Lower leg skin (tissue), 4 donors: ENCODE results near the gene IL1RAPL1. TPM values are rescaled to one million over a fixed set of nuclear protein-coding genes. Genes with fewer than 3 reads are reported as not detected.

Source experiments
- DNase-seq, 2 donors: peaks; one replicate each; pipeline ENCODE4 v3.0.0-alpha.2; 2019; ENCODE audit warnings: low spot score in 2 of 2
- H3K4me3 ChIP-seq: fragments of 200-600 bp; sonication (generic); 2 replicates; pipeline ENCODE4 v1.5.1; 2017; ENCODE audit warnings: mild to moderate bottlenecking, low read depth; ENCODE audit not compliant: poor library complexity, severe bottlenecking
- CTCF ChIP-seq, 3 donors: fragments of 450-650 bp; IDR thresholded peaks; one replicate each; pipeline ENCODE4 v1.5.1; 2016; ENCODE audit warnings: antibody characterized with exemption in 3 of 3, mild to moderate bottlenecking in 3 of 3, moderate library complexity in 2 of 3
- POLR2A ChIP-seq, 2 donors: fragments of 450-650 bp; IDR thresholded peaks; one replicate each; pipeline ENCODE4 v1.6.1; 2016 to 2017; ENCODE audit warnings: antibody characterized with exemption in 2 of 2, mild to moderate bottlenecking in 1 of 2, moderate library complexity in 1 of 2
- WGBS, 2 donors: methylation state at CpG; one replicate each; pipeline ENCODE4 v1.1.5; 2018; 5-methylcytosine and 5-hydroxymethylcytosine counted together
- intact Hi-C: fragments of 100-400 bp; cut with DNase I; formaldehyde crosslinking; loops from one replicate; pipeline ENCODE4 v1.15.0; 2023; ENCODE audit warnings: low total_unique reads
- total RNA-seq, 4 donors: library from RNA; depleted of rRNA; stranded (reverse); fragments of >200 nt; gene quantifications; one replicate each; pipeline ENCODE4 v1.1.0, GENCODE V29; 2016

IL1RAPL1 gene
- total RNA-seq = 1 to 10 TPM in 1 of 4 donors, under 1 TPM in 2, not detected in 1; 0.07 to 1.8 (median 0.10) TPM

DNA sequence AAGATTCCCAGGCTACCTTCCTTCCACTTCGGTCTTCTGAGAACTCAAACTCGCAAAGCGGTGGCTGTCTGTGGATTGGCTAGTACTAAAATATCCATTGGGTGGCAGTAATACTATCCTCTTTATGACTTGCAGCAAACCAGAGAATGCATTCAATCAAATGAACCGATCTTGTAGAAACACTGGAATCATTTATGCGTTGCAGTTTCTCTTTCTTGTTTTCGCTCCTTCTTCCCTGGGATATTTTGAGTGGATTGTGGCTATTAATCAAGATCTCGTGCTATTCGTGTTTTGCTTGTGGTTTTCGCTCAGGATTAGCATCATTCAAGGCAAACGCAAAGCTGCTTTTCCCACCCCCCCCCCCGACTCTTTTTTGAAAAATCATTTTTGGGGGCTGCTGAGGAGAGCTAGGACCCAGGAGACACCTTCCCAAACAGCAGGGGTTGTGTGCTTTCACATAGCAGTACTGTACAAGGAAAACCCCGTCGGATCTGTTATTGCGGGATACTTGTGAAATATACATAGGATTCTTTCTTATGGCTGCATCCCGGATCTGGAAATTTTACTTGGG, at the start of gene IL1RAPL1:
IL1RAPL1 (plus strand) TSS at position 466 of the 571 bp plus-strand sequence.
- H3K4me3 ChIP-seq = no peak within 1 kb of the TSS
- intact Hi-C loops = no loop called here
- DNase-seq = no peak
- 3 to 22% methylated on average over 15 of the region's 15 CpGs for WGBS, 2 donors
- no peak for TF ChIP-seq POLR2A (IDR thresholded peaks at IDR 0.05)
- no peak for TF ChIP-seq CTCF (IDR thresholded peaks at IDR 0.05)

DNA sequence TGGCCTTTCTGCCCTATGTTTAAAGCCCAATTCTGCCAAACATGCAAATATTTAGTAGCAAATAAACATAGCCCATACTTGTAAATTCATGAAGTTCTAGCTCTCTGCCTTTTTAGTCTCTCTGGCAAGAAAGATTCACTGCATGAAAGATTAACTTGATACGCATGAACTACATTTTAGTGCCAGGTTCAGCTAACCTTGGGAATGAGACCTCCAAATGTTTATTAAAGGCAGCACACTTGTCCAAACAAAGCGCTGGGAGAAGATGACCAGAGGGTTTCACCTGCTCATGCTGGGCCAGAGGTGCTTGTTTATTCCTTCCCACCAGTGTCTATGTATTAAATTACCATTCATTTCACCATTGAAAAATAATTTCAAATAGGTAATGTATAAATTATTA, 44.5 kb upstream of the IL1RAPL1 start:
- no peak overlapping the region for H3K4me3 ChIP-seq
- TF ChIP-seq CTCF (IDR thresholded peaks at IDR 0.05) (no peak), POLR2A (IDR thresholded peaks at IDR 0.05) (no peak)
- WGBS, 2 donors = 79 to 95% methylated on average over 2 of the region's 2 CpGs
- DNase-seq = no peak
- intact Hi-C loops = no loop called here

DNA sequence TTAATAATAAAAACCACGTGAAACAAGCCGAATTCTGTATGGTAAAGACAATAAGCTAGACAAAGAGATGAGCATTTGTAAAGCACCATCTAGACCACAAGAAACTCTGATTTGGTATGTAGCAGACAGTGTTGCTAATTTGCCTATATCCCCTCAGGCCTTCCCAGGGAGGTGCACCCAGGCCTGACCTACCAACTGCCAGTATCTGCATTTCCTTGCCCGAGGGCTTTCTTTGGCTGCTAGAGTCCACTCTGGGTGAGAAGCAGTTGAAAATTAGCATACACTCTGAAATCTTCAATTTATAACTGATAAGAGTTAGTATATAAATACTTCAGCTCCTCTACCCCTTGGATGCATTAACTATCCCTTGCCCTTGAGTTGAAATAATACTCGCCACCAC, 37.4 kb upstream of the IL1RAPL1 start:
- H3K4me3 ChIP-seq = no peak overlapping the region
- TF ChIP-seq POLR2A (IDR thresholded peaks at IDR 0.05) (no peak), CTCF (IDR thresholded peaks at IDR 0.05) (no peak)
- no peak for DNase-seq
- WGBS, 2 donors = 69 to 91% methylated on average over 4 of the region's 4 CpGs
- intact Hi-C loops = no loop called here

GRCh38 chrX:28550331-28550872, 36.8 kb upstream of the IL1RAPL1 start:
- WGBS, 2 donors = 87 to 90% methylated on average over 8 of the region's 8 CpGs
- H3K4me3 ChIP-seq = no peak overlapping the region
- no peak for DNase-seq
- no peak for TF ChIP-seq POLR2A (IDR thresholded peaks at IDR 0.05)
- no peak for TF ChIP-seq CTCF (IDR thresholded peaks at IDR 0.05)
- intact Hi-C loops = no loop called here

DNA sequence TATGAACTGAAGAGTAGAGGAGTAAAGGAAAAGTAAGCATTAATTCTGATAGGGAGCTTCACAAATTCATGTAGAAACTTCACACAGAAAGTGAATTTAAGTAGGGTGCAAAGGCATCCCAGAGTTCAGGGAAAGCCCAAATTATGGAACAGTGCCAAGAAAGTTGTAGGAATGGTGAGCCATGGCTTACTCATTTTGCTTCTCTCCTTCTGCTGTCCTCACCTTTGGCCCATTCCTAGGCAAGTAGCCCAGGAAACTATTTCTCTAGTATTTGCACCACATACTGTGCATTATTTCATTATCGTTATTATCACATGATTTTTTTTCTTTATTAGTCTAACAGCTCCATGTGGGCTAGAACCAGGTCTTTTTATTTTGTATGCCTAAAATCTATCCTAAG, 34.9 kb upstream of the IL1RAPL1 start:
- WGBS, 2 donors = 83 to 100% methylated on average over 1 of the region's 1 CpG
- no peak for DNase-seq
- no peak overlapping the region for H3K4me3 ChIP-seq
- intact Hi-C loops = no loop called here
- no peak for TF ChIP-seq CTCF (IDR thresholded peaks at IDR 0.05)
- no peak for TF ChIP-seq POLR2A (IDR thresholded peaks at IDR 0.05)
